Measurements from ENCODE around the gene DLEC1.
"Not testable (repeated sequence)": the region's sequence is repeated elsewhere in the genome, so short reads cannot be mapped to it uniquely, and the experiment has no call there.

The DLEC1 gene

DNA sequence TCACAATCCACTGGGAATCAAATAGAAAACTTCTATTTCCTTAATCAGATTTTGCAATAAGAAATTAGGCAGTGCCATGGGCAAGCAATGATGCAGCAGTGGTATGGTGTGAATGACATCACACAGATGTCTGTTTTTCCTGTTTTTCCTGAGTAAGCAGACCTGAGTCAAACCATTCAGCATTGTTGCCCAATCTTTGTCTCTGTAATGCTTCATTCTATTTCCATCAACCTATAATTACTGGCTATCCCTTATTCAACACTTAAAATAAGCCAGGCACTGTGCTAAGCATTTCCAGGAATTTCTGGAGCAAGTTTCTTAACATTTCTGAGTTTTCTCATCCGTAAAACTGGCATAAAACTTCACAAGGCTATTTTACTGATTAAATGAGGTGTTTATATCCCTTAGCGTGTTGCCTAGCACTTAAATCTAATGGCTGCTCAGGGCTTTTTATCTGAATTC, 115.1 kb downstream of the DLEC1 start:
- H3K4me1 ChIP-seq (ENCODE audit: control insufficient read depth, insufficient read depth, low read length) = no peaks in the 10 kb centered on the region
- no peaks in the 10 kb centered on the region for H3K9me3 ChIP-seq (ENCODE audit: control insufficient read depth in 2 of 2, low read length in 2 of 2)
- no peak overlapping the region for H3K27ac ChIP-seq (ENCODE audit: low read length)
- H3K27me3 ChIP-seq (ENCODE audit: control insufficient read depth in 1 of 2, insufficient read depth in 2 of 2, low read length in 2 of 2) = no peaks in the 10 kb centered on the region
- no peak overlapping the region for H3K4me3 ChIP-seq (ENCODE audit: low read length in 2 of 2)
- H3K36me3 ChIP-seq (ENCODE audit: control insufficient read depth in 2 of 2, insufficient read depth in 2 of 2, low read length in 2 of 2) = no peaks in the 10 kb centered on the region
- H3K9ac ChIP-seq (ENCODE audit: low read length in 2 of 2) = no peak overlapping the region

DNA sequence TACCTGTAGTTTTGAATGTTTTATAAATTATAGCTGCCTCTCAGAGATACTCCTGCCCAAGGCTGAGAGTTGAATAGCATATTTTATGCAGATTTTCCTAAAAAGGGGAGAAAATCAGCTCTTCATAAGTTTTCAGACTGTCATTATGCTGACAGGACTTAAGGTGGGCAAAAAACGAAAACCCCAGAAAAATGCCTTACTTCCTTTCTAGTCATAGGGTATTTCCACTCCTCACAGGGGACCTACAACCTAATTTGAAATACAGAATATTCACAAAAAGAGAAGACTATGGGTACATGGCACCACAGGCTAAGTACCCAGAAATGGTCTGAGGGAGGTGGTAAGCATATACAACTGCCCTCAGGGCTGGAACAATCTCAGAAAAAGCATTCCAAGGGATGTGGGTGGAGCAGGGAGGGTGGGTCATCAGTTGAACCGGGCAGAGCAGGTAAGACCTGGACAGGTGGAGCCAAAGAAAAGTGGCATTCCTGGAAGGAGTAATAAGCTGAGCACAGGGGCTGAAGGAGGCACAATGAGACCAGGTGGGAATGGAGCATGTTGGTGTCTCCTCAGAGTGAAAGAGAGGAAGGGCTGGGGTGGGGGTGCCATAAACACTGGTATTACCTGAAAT, 115.7 kb downstream of the DLEC1 start:
- Histone ChIP-seq H3K4me3 (ENCODE audit: low read length in 2 of 2) (no peak overlapping the region), H3K27ac (ENCODE audit: low read length) (no peak overlapping the region), H3K4me1 (ENCODE audit: control insufficient read depth, insufficient read depth, low read length) (no peaks in the 10 kb centered on the region), H3K9me3 (ENCODE audit: control insufficient read depth in 2 of 2, low read length in 2 of 2) (no peaks in the 10 kb centered on the region), H3K36me3 (ENCODE audit: control insufficient read depth in 2 of 2, insufficient read depth in 2 of 2, low read length in 2 of 2) (no peaks in the 10 kb centered on the region), H3K9ac (ENCODE audit: low read length in 2 of 2) (no peak overlapping the region), H3K27me3 (ENCODE audit: control insufficient read depth in 1 of 2, insufficient read depth in 2 of 2, low read length in 2 of 2) (no peaks in the 10 kb centered on the region)

DNA sequence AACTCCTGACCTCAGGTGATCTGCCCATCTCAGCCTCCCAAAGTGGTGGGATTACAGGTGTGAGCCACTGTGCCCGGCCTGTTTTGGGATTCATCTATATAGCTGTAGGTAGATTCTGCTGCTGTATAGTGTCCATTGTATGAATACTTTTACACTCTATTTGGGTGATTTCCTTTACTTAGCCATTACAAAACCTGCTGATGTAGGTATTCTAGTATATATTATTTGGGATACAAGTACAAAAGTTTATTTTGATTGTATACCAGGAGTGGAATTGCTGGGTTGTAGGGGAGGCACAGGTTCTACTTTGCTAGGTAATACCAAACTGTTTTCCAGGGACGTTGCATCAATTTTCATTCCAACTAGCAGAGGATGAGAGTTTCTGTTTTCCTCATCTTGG, 116.8 kb downstream of the DLEC1 start:
- no peaks in the 10 kb centered on the region for H3K4me1 ChIP-seq (ENCODE audit: control insufficient read depth, insufficient read depth, low read length)
- H3K9me3 ChIP-seq (ENCODE audit: control insufficient read depth in 2 of 2, low read length in 2 of 2) = no peaks in the 10 kb centered on the region
- H3K27me3 ChIP-seq (ENCODE audit: control insufficient read depth in 1 of 2, insufficient read depth in 2 of 2, low read length in 2 of 2) = no peaks in the 10 kb centered on the region
- H3K27ac ChIP-seq (ENCODE audit: low read length) = no peak overlapping the region
- H3K36me3 ChIP-seq (ENCODE audit: control insufficient read depth in 2 of 2, insufficient read depth in 2 of 2, low read length in 2 of 2) = no peaks in the 10 kb centered on the region
- no peak overlapping the region for H3K4me3 ChIP-seq (ENCODE audit: low read length in 2 of 2)
- H3K9ac ChIP-seq (ENCODE audit: low read length in 2 of 2) = no peak overlapping the region

DNA sequence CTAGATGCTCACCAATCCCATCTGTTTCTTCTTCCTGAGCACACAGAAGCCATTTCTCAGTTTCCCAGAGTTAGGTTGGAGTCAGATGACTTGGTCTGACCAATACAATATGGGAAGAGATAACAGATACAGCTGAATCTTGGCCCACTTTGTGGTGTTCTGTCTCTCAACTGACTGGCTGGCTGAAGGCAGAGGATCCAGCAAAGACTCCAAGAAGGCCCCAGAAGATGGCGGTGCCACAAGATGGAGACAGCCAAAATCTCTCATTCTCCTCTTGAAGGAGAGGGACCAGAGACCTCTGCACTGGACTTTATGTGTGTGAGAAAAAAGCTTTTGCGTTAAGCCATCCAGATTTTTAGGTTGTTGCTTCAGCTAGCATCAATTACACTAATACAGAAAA, 118.1 kb downstream of the DLEC1 start:
- no peak overlapping the region for H3K9ac ChIP-seq (ENCODE audit: low read length in 2 of 2)
- no peaks in the 10 kb centered on the region for H3K9me3 ChIP-seq (ENCODE audit: control insufficient read depth in 2 of 2, low read length in 2 of 2)
- H3K4me1 ChIP-seq (ENCODE audit: control insufficient read depth, insufficient read depth, low read length) = no peaks in the 10 kb centered on the region
- no peaks in the 10 kb centered on the region for H3K27me3 ChIP-seq (ENCODE audit: control insufficient read depth in 1 of 2, insufficient read depth in 2 of 2, low read length in 2 of 2)
- H3K4me3 ChIP-seq (ENCODE audit: low read length in 2 of 2) = no peak overlapping the region
- H3K36me3 ChIP-seq (ENCODE audit: control insufficient read depth in 2 of 2, insufficient read depth in 2 of 2, low read length in 2 of 2) = no peaks in the 10 kb centered on the region
- no peak overlapping the region for H3K27ac ChIP-seq (ENCODE audit: low read length)

DNA sequence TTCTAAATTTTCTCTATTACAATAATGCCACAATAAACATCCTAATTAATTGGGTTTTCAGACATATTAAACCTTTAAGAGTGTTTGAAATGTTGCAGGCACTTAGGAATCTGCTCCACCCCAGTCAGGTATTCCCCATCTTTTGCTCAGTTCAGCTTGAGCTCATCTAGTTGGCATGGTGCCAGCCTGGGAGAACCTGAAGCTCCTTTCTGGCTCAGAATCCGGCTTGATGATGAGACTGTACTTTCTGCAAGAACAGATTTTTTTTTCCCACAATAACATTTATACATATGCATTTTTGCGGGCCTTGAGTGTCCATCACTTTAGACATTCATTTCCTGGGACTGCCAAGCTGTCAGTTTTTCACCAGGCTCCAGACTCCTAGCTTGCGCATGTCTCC, 118.6 kb downstream of the DLEC1 start:
- Histone ChIP-seq H3K9me3 (ENCODE audit: control insufficient read depth in 2 of 2, low read length in 2 of 2) (no peaks in the 10 kb centered on the region), H3K27me3 (ENCODE audit: control insufficient read depth in 1 of 2, insufficient read depth in 2 of 2, low read length in 2 of 2) (no peaks in the 10 kb centered on the region), H3K27ac (ENCODE audit: low read length) (no peak overlapping the region), H3K4me3 (ENCODE audit: low read length in 2 of 2) (no peak overlapping the region), H3K4me1 (ENCODE audit: control insufficient read depth, insufficient read depth, low read length) (no peaks in the 10 kb centered on the region), H3K9ac (ENCODE audit: low read length in 2 of 2) (no peak overlapping the region), H3K36me3 (ENCODE audit: control insufficient read depth in 2 of 2, insufficient read depth in 2 of 2, low read length in 2 of 2) (no peaks in the 10 kb centered on the region)

DNA sequence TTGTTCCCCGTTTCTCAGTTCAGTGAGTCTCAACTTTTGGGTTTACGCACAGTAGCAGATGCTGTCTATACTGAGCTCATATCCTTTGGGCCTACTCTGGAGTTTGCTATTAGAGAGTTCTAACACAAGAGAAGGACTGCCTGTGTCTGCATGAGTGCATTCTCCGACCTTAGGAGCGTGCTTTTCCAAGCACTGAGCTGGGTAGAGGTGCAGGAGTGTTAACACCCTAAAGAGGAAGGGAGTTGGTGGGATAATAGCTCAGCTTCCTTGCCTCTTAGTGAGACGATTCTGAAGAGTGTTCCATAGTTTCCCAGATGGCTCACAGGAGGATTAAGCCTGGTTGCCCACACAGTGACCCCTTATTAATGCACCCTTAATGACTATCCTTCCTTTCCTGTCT, 119.5 kb downstream of the DLEC1 start:
- H3K9ac ChIP-seq (ENCODE audit: low read length in 2 of 2) = no peak overlapping the region
- no peaks in the 10 kb centered on the region for H3K27me3 ChIP-seq (ENCODE audit: control insufficient read depth in 1 of 2, insufficient read depth in 2 of 2, low read length in 2 of 2)
- no peak overlapping the region for H3K27ac ChIP-seq (ENCODE audit: low read length)
- no peaks in the 10 kb centered on the region for H3K4me1 ChIP-seq (ENCODE audit: control insufficient read depth, insufficient read depth, low read length)
- no peaks in the 10 kb centered on the region for H3K9me3 ChIP-seq (ENCODE audit: control insufficient read depth in 2 of 2, low read length in 2 of 2)
- H3K4me3 ChIP-seq (ENCODE audit: low read length in 2 of 2) = no peak overlapping the region
- H3K36me3 ChIP-seq (ENCODE audit: control insufficient read depth in 2 of 2, insufficient read depth in 2 of 2, low read length in 2 of 2) = no peaks in the 10 kb centered on the region

DNA sequence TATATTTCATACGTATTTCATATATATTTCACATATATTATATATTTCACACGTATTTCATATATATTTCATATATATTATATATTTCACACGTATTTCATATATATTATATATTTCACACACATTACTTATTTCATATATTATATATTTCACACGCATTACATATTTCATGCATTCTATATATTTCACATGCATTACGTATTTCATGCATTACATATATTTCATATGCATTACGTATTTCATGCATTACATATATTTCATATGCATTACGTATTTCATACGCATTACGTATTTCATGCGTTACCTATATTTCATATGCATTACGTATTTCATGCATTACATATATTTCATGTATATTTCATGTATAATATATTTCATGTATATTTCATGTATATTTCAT, 121.7 kb downstream of the DLEC1 start:
- H3K36me3 ChIP-seq (ENCODE audit: control insufficient read depth in 2 of 2, insufficient read depth in 2 of 2, low read length in 2 of 2); H3K9ac ChIP-seq (ENCODE audit: low read length in 2 of 2); H3K9me3 ChIP-seq (ENCODE audit: control insufficient read depth in 2 of 2, low read length in 2 of 2); H3K27me3 ChIP-seq (ENCODE audit: control insufficient read depth in 1 of 2, insufficient read depth in 2 of 2, low read length in 2 of 2); H3K27ac ChIP-seq (ENCODE audit: low read length); H3K4me3 ChIP-seq (ENCODE audit: low read length in 2 of 2); H3K4me1 ChIP-seq (ENCODE audit: control insufficient read depth, insufficient read depth, low read length): not testable (repeated sequence)

DNA sequence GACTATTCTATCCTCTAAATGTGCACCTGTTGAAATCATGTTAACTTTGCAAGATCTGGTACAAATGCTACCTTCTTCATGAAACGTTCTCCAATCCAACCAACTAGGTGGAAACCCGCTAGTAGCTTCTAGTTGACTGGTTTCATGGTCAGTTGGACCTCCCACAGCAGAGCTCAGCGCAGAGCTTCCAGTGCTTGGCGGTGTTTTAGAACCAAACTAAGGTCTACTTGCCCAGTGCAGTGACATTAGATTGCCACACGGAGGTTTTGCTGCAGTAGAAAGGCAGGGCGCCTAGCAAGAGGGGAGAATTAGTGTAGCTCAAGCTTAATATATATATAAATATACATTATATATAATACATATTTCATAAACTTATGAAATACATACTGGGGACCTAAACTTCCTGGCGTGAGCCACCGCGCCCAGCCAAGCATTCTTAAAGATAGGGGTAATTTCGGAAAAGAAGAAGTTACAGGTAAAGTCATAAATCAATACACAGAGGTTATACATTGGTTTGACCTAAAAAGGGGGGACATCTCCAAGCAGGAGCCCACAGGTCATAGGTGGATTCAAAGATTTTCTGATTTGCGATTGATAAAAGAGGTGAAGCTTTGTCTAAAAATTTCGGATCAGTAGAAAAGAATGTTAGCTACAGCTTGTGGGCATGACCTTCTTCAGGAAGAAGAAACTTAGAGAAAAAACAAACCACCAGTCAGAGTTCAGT, 124.3 kb downstream of the DLEC1 start:
- no peak overlapping the region for H3K27ac ChIP-seq (ENCODE audit: low read length)
- H3K9me3 ChIP-seq (ENCODE audit: control insufficient read depth in 2 of 2, low read length in 2 of 2) = no peaks in the 10 kb centered on the region
- H3K9ac ChIP-seq (ENCODE audit: low read length in 2 of 2) = no peak overlapping the region
- H3K36me3 ChIP-seq (ENCODE audit: control insufficient read depth in 2 of 2, insufficient read depth in 2 of 2, low read length in 2 of 2) = no peaks in the 10 kb centered on the region
- no peaks in the 10 kb centered on the region for H3K27me3 ChIP-seq (ENCODE audit: control insufficient read depth in 1 of 2, insufficient read depth in 2 of 2, low read length in 2 of 2)
- H3K4me1 ChIP-seq (ENCODE audit: control insufficient read depth, insufficient read depth, low read length) = peaks cover 14% of the 10 kb centered on the region
- H3K4me3 ChIP-seq (ENCODE audit: low read length in 2 of 2) = no peak overlapping the region

DNA sequence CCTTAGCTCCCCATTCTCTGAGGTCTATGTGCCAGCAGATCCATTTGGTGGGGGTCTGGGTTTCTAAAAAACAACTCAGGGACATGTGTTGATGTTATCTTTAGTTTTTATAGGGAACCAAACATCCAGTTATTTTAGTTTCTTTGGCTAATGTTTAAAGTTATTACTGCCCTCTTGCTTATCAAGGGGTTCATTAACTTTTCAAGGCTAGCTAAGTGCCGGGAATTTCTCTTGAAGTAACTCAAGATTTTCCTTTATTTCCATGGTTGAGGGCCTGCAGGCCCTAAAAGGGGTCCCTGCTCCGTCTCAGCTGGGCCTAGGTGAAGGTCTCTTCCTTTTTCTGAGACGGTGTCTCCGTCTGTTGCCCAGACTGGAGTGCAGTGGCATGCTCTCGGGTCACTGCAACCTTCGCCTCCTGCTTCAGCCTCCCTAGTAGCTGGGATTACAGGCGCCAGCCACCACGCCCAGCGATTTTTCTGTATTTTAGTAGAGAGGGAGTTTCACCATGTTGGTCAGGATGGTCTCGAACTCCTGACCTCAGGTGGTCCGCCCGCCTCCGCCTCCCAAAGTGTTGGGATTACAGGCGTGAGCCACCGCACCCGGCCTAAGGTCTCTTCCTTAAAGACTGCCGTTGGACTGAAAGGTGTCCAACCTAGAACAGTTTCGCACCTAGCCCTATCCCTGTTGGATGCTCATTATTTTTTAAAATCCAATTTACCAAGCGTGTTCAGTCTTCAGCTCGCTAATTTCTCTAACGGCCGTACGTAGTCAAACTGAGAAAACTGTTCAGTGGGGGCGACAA, 125.0 kb downstream of the DLEC1 start:
- Histone ChIP-seq H3K27ac (ENCODE audit: low read length) (peak overlapping the region; percentile 95), H3K4me3 (ENCODE audit: low read length in 2 of 2) (peak overlapping the region; percentile 69 to 90), H3K9ac (ENCODE audit: low read length in 2 of 2) (peak overlapping the region; percentile 87 to 96), H3K9me3 (ENCODE audit: control insufficient read depth in 2 of 2, low read length in 2 of 2) (no peaks in the 10 kb centered on the region), H3K4me1 (ENCODE audit: control insufficient read depth, insufficient read depth, low read length) (peaks cover 14% of the 10 kb centered on the region), H3K36me3 (ENCODE audit: control insufficient read depth in 2 of 2, insufficient read depth in 2 of 2, low read length in 2 of 2) (no peaks in the 10 kb centered on the region), H3K27me3 (ENCODE audit: control insufficient read depth in 1 of 2, insufficient read depth in 2 of 2, low read length in 2 of 2) (no peaks in the 10 kb centered on the region)

DNA sequence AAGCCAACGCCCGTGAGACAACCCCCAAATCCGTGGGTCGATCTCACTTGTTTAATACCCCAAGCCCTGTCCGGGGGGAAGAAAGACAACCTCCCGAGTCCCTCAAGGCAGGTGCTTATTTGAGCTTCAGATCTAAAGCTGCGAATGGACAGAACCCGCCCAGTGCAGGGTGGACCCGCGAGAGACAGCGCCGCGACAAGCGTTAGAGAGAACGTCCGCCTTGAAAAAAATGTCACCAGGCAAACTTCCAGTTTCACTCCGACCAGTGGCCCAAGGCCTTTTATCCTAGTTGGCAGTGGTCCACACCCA, 125.6 kb downstream of the DLEC1 start:
- Histone ChIP-seq H3K9ac (ENCODE audit: low read length in 2 of 2) (peak overlapping the region; percentile 87 to 96), H3K4me1 (ENCODE audit: control insufficient read depth, insufficient read depth, low read length) (peaks cover 14% of the 10 kb centered on the region)

More for the DNA sequence above, 125.6 kb downstream of the DLEC1 start:
- H3K27ac ChIP-seq (ENCODE audit: low read length) = peak overlapping the region; percentile 95
- H3K27me3 ChIP-seq (ENCODE audit: control insufficient read depth in 1 of 2, insufficient read depth in 2 of 2, low read length in 2 of 2) = no peaks in the 10 kb centered on the region
- H3K9me3 ChIP-seq (ENCODE audit: control insufficient read depth in 2 of 2, low read length in 2 of 2) = no peaks in the 10 kb centered on the region
- H3K36me3 ChIP-seq (ENCODE audit: control insufficient read depth in 2 of 2, insufficient read depth in 2 of 2, low read length in 2 of 2) = no peaks in the 10 kb centered on the region
- H3K4me3 ChIP-seq (ENCODE audit: low read length in 2 of 2) = peak overlapping the region; percentile 69 to 90
